Endothelial cell (in vitro differentiated cells): ENCODE results near the gene MAML1. TPM values are rescaled to one million over a fixed set of nuclear protein-coding genes. Genes with fewer than 3 reads are reported as not detected.

Source experiments
- DNase-seq: peaks from one replicate; pipeline ENCODE4 v3.0.0; 2021; ENCODE audit warnings: low spot score
- H3K27ac Mint-ChIP-seq: one replicate; pipeline ENCODE4 v1.8.0; 2021; ENCODE audit warnings: mixed read lengths, inconsistent platforms; ENCODE audit not compliant: unreplicated experiment
- H3K27me3 Mint-ChIP-seq: one replicate; pipeline ENCODE4 v1.8.0; 2021; ENCODE audit warnings: mild to moderate bottlenecking, moderate library complexity, mixed read lengths, inconsistent platforms; ENCODE audit not compliant: unreplicated experiment
- H3K36me3 Mint-ChIP-seq: one replicate; pipeline ENCODE4 v1.8.0; 2021; ENCODE audit warnings: mild to moderate bottlenecking, low read depth, mixed read lengths, inconsistent platforms; ENCODE audit not compliant: unreplicated experiment
- H3K4me1 Mint-ChIP-seq: one replicate; pipeline ENCODE4 v1.8.0; 2021; ENCODE audit warnings: mild to moderate bottlenecking, mixed read lengths, inconsistent platforms; ENCODE audit not compliant: unreplicated experiment
- H3K4me3 Mint-ChIP-seq: one replicate; pipeline ENCODE4 v1.8.0; 2021; ENCODE audit warnings: mild to moderate bottlenecking, mixed read lengths, inconsistent platforms; ENCODE audit not compliant: unreplicated experiment
- H3K9me3 Mint-ChIP-seq: one replicate; pipeline ENCODE4 v1.8.0; 2021; ENCODE audit warnings: mixed read lengths, inconsistent platforms; ENCODE audit not compliant: unreplicated experiment
- CTCF ChIP-seq: fragments of 200-600 bp; sonication (generic); IDR thresholded peaks from one replicate; pipeline ENCODE4 v1.5.0; 2021; ENCODE audit warnings: antibody characterized with exemption; ENCODE audit not compliant: unreplicated experiment
- total RNA-seq: library from RNA; stranded (reverse); fragmentation: NEBNext Ultra II Directional; extraction: Animal tissue kit (Norgen Biotek cat#: 25700); gene quantifications from one replicate; pipeline ENCODE4 v1.2.1, GENCODE V29; 2021; ENCODE audit not compliant: unreplicated experiment

MAML1 gene
- total RNA-seq, 1 donor from 2014 or later: 30.0 TPM

DNA sequence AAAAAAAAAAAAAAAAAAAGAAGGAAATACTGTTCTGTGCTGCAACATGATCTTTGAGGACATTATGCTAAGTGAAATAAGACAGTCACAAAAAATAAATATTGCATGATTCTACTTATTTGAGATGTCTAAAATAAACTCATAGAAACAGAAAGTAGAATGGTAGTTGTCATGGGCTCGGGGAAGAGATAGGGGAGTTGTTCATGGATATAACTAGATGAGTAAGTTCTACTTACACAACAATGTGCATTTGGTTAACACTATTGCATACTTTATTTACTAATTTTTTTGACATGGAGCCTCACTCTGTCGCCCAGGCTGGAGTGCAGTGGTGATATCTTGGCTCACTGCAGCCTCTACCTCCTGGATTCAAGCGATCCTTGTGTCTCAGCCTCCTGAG, 15.2 kb downstream of the MAML1 start:
- Mint-ChIP-seq H3K9me3 (no peaks in the 10 kb centered on the region), H3K4me3 (no peak overlapping the region), H3K27ac (no peak overlapping the region), H3K36me3 (peaks cover 4% of the 10 kb centered on the region), H3K4me1 (no peaks in the 10 kb centered on the region), H3K27me3 (no peaks in the 10 kb centered on the region)
- DNase-seq: no peak
- TF ChIP-seq CTCF: no peak

GRCh38 chr5:179749857-179750508, 17.4 kb downstream of the MAML1 start:
- peaks cover 11% of the 10 kb centered on the region for H3K4me1 Mint-ChIP-seq
- no peak overlapping the region for H3K4me3 Mint-ChIP-seq
- H3K9me3 Mint-ChIP-seq: no peaks in the 10 kb centered on the region
- no peaks in the 10 kb centered on the region for H3K27me3 Mint-ChIP-seq
- peaks cover 4% of the 10 kb centered on the region for H3K36me3 Mint-ChIP-seq
- peak overlapping the region; percentile 52 for H3K27ac Mint-ChIP-seq
- no peak for DNase-seq
- TF ChIP-seq CTCF: no peak

DNA sequence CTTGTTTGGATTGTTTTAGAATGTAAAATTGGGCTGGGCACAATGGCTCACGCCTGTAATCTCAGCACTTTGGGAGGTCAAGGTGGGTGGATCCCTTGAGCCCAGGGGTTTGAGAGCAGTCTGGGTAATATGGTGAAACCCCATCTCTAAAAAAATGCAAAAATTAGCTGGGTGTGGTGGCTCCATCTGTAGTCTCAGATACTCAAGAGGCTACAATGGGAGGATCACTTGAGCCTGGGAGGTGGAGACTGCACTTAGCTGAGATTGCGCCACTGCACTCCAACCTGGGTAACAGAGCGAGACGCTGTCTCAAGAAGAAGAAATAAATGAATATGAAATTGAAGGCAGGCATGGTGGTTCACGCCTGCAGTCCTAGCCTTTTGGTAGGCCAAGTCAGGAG, 21.3 kb downstream of the MAML1 start:
- no peak for DNase-seq
- Mint-ChIP-seq H3K4me1 (peaks cover 19% of the 10 kb centered on the region), H3K27ac (no peak overlapping the region), H3K9me3 (no peaks in the 10 kb centered on the region), H3K27me3 (peaks cover 1% of the 10 kb centered on the region), H3K36me3 (peaks cover 3% of the 10 kb centered on the region), H3K4me3 (no peak overlapping the region)
- no peak for TF ChIP-seq CTCF

DNA sequence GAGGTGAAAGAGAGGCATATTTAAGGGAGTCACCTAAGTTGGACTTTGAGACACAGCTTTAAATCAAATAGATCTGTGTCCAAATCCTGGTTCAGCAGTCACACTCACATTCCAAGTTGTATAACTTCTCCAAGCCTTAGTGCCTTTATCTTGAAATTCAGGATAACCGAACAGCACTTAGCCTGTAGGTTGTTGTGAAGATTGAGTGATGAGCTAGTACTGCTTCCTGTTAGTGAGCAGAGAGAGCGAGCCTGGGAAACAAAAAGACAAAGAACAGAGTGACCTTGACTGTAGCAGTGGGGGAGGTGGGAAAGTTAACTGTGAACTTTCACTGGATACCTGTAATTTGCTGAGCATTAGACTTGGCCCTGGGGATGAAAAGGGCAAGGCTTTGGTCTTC, 22.4 kb downstream of the MAML1 start:
- TF ChIP-seq CTCF: no peak

DNA sequence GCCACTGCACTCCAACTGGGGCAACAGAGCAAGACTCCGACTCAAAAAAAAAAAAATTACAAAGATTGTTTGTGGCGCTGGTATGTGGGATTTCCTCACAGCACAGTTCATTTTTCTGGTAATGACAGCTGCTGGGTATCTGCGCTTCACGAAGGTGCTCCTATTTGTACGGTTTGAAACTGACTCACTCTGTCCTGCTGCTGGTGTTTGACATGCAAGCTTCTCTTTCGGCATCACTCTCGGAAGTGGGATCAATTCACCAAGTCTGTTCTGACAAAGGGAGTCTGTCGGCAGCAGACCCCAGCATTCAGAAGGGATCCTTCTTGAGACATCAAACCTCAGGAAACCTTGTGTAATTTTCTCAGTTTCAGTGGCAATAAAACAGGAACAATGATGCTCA, 26.3 kb downstream of the MAML1 start:
- Mint-ChIP-seq H3K27ac (no peak overlapping the region), H3K27me3 (peaks cover 1% of the 10 kb centered on the region), H3K4me3 (no peak overlapping the region), H3K4me1 (peaks cover 45% of the 10 kb centered on the region), H3K9me3 (peaks cover 5% of the 10 kb centered on the region), H3K36me3 (peaks cover 9% of the 10 kb centered on the region)
- DNase-seq: no peak
- TF ChIP-seq CTCF: no peak

More for the DNA sequence above, 22.4 kb downstream of the MAML1 start:
- Mint-ChIP-seq H3K36me3 (peaks cover 3% of the 10 kb centered on the region), H3K27ac (peak overlapping the region; percentile 22), H3K4me3 (no peak overlapping the region), H3K27me3 (peaks cover 1% of the 10 kb centered on the region), H3K4me1 (peaks cover 19% of the 10 kb centered on the region), H3K9me3 (peaks cover under 1% of the 10 kb centered on the region)
- no peak for DNase-seq
